ENCODE data around the gene GPR18.

Gene GPR18, protein sequence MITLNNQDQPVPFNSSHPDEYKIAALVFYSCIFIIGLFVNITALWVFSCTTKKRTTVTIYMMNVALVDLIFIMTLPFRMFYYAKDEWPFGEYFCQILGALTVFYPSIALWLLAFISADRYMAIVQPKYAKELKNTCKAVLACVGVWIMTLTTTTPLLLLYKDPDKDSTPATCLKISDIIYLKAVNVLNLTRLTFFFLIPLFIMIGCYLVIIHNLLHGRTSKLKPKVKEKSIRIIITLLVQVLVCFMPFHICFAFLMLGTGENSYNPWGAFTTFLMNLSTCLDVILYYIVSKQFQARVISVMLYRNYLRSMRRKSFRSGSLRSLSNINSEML

DNA sequence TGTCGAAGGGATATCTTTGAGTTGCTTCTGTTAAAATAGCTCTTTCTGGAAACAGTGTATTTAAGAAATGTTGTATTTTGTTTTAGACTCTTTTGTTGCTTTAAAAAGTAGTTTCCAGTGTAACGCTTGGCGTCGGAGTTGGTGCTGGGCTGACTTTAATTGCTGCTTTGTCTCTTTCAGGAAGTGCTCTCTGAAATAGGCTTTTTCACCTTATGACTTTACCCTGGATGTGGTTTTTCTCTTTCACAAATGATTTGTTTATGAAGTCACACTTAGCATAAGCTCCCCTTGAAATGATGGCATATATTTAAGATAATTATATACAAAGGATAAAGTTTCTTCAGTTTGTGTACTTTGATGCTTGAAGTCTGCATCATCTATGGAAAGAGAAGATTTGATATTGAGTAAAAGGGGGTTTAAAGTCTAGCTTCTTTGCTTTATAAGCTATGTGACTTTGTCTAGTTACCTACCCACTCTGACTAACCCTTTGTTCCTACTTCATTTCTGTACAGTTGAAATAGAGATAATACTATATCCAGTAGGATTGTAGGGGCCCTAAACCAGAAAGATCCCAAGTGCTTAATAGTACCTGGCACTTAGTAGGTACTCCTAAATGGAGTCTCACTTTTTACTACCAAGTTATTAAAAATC lies at the start of gene GPR18:
GPR18 (minus strand) TSS at position 170 of the 651 bp plus-strand sequence. CDS start 2,507 bp downstream, outside the sequence.
- peak; percentile 29 for DNase-seq

DNA sequence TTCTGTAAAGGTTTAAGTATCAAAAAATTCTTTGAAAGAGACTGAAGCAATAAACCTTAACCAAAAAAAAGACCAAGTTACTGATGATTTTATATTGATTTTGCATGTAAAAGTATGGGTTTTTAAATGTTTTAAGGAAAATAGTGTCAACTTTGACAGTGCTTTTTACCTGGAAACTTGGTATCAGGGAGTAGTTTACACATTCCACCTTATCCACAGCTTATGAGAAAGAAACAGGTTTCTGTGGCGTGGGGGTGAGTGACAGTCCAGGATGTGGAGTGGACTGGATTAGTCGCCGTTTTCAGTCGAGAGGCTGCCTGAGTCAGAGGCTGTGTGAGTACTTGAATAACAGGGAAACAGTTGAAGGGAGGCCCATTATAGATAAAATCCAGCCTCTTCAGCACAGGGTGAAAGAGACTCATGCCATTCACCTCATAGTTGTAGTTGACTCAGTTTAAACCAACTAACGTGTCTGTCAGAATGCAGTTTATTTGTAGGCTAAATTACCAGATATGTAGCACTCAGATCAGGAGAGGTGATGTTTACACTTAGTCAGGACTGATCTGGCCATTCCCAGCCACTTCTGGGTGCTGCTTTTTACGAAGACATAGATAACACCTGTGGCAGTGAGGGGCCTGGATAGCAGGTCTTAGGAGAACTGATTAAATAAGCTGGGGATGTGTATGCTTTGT lies 49.6 kb upstream of the GPR18 start:
- DNase-seq, result peak; percentile 39

DNA sequence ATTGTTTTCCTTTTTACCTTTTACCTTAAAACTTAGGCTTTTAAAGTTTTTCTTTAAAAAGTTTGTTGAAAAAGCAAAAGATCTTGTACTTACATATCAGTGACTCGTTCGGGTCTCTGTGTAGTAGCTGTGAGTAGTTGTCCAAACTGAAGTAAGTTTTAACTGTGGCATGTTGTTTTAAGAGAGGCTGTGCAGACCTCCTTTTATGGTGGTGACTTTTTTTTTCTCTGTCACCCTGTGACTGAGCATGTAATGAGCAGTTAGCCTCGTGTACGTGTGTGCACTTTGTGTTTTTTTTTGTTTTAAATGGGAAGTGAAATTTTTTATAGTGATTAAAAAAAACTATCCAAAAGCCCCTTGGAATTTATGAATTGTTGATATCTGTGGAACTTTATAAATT lies 49.1 kb upstream of the GPR18 start, which contains the start of gene GPR183:
GPR183 (minus strand) TSS at position 153 of the 400 bp plus-strand sequence. CDS start 11,254 bp downstream, outside the sequence.
- no peak for DNase-seq

DNA sequence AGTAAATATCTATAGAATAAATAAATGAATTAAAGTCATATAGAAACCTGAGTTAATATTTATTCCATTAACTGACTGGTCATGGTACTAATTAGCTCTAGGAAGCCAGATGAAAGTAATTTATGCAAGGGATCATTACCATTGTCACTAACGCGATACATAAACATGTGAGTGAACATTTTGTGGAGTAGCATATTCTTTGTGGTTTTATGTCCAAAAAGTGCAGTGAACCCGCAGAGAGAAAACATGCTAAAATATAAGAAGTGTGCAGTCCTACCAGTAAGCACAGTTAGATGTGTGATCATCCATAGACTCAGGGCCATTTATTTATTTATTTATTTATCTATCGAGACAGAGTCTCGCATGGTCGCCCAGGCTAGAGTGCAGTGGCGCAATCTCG lies 47.4 kb upstream of the GPR18 start:
- DNase-seq, result no peak

DNA sequence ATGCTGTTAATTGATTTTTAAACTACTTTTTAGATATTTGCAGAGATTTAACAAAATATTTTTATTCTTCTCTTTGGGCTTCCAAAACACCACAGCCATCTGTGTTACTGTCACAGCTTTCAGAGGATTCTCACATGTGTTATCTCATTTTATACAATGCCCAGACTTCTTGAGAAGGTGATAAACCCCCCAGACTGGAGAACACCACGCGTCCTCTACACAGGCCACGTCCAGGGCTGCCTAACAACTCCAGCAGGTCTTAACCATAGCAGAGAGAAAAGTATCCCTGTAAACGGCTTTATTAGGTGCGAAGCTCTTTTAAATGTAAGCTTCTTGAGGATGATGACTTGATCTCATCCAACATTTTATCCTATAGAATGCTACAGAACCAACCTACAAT lies 47.0 kb upstream of the GPR18 start:
- no peak for DNase-seq

DNA sequence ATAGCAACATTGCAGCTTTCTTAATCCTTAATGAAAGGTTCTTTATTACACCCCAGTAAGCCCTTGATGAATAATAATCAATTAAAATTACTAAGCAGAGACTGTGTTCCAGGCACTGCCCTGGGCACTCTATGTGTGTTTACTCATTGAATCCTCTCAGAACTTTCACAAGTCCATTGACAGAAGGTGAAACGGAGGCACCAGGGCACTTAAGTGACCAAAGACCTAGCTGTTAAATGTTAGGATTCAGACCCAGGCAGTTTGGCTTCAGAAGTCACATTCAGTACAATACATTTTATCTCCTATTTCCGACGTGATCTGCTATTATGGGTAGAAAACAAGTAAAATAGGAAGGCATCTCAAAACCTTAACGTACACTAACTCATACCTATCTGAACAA lies 46.4 kb upstream of the GPR18 start:
- no peak for DNase-seq

DNA sequence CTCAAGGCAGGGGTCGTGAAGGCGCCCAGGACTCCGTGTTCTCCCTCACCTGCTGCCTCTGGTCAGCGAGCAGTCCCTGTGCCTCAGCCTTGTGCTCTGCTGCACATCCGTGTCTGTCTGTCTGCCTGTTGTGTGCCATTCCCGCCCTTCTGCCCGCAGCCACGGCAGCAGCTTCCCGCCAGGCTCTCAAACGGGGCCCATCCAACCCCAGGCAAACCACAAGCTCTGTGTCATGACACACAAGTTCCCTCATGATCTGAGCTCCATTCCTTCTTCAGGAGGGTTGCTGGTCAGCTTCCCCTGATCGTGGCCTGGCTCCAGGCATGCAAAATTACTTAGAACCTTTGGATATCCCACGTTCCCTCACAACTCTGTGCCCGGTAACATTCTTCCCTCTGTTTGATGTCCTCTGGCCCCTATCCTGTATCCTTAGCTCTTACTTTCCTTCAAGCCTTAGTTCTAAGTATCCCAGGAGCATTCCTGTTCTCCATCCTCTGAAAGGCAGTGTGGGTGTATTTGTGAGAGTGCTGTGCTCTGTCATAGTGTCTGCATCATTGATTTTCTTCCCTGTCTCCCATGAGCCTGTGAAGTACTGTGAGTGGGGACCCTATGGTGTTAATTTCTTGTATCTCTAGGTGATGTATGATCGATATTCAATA lies 45.8 kb upstream of the GPR18 start:
- no peak for DNase-seq

DNA sequence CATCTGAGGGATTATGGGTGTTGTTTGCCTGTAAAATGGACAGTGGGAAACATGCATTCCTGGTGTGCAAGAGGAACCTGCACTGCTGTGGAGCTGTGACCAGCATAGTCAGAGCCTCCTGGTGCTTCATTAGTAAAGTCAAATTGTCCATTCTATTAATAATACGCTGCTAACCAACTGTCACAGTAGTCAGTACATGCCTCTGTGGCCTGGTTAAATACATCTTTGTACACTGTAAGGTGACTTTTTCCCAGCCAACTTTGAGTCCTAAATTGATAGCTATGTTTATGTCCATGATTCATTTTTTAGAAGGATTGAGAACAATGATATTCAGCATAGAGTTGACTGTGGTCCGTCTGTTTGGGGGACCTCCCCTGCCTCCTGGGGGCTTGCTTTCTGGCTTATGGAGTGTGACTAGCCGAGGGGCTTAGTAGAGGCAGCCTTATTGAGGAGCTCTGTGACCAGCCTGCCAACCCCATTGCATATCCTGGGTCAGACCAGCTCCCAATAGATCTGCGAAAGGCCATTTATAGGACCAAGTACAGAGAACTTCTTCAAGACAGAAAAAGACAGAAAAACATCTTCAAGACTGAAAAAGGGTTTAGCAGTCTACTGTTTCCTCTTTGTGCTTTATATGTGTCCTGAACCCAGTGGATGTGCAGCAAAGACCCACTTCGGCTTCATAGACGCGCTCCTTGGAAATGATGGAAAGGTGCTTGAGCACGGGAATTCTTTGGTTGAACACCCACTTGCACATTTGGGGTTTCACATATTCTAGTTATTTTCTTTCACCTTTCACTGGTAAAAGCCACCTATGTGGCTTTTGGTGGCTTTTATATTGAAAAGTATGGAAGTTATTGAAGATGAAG lies 44.7 kb upstream of the GPR18 start:
- DNase-seq, result no peak

DNA sequence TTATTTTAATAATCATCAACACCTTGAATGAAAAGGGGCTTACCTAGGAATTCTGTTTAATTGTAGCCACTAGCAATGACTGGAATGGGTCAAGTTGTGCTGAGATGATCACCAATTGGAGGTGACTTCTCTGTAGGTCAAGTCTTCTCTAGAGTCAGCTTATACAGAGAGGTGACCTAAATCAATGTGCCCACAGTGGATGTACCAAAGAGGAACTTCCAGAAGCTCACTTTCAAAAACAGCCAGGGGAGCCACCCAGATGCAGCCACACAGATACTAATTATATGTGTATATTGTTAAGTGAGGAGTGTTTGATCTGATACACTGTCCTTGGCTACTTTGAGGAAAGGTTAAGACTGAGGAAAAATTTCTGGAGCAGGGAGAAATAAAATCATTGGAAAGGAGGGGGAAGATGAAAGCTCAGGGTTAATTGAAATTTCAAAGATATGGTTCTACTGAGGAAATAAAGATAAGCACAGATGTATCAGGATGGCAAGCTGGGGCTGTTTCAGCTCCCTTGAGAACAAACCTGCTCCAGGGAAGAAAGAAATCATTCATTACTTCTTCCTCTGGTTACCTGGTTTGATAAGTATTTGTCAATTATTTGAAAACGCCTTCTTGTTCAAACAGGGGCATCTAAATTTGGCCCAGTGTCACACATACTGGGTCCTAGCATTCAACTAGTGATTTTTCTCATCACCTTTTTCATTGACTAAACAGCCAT lies 43.9 kb upstream of the GPR18 start:
- no peak for DNase-seq

DNA sequence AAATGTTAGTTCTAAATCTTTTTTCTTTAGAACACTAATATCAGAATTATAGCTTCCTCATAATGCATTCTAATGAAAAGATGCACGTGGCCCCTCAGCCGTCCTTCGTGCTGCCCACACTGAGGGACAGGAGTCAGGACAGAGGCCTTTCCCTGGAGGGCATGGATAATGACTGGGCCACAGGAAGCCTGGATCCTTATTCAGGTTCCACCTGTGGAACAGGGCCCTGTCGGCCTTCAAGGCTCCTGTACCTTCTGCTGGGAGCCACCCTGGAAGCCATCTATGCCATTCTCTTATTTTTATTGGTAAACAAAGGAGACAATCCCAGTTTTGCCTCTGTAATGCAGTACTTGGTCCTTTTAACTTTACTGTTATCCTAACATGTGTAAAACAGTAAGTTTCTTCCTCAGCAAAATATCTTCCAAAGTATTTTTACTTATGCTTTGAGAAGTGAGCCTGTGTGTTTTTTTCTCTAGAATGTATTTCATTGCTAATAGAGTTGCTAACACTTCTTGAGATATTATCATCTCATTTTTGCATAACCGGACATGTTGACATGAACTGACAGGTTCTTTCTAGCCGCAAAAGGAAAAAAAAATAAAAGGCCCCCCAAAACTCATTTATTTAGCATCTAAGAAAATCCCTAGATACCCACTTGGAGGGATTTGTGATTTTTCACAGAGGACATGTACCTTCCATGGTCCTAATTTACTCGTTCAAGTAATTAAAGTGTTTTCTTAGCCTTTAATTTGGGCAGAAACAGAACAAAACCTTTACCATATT lies 43.1 kb upstream of the GPR18 start:
- no peak for DNase-seq

DNA sequence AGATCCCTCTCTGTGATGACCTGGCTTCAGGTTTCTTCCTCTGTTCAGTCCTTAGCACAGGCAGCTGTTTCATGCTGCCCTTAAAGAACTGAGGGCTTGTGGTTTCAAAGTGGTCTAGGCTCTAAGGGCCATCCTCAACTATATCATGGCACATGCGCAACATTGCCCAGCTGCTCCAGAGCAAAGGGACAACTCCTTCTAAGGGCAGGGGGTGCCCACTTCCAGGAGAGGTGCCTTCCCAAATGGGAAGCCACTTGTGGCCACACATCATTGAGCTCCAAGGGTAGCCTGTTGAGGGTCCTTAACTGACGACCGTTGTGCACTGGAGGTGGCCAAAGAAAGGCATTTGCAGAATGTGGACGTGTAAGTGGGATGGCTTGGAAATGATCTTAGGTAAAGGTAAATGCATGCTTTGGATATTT lies 41.8 kb upstream of the GPR18 start:
- no peak for DNase-seq

DNA sequence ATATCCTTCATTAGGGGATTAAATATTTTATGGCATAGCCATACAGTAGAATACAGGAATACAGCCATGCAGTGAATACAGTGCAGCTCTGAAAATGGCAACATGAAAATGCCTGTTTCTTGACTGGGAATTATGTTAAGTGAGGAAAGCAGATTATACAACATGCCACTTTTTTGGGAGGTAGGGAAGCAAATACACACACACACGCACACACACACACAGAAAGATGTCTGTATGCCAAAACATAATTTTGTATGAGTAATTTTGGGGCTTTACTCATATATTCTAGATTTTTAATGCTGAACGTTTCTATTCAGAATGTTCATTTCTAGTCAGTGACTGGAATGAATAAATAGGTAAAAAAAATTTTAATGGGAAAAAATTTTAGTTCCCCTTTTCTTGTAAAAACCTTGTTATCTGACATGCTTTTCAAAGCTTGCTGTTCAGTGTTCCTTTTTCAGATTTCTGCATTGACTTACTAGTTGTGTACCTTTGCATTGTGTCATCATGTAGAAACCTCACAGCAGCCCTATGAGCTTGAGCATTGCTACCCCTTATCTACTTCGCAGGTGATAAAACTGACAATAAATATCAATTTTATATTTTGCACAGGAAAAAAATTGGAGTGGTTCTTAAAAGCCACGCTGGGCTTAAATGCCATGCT lies 41.2 kb upstream of the GPR18 start:
- no peak for DNase-seq

DNA sequence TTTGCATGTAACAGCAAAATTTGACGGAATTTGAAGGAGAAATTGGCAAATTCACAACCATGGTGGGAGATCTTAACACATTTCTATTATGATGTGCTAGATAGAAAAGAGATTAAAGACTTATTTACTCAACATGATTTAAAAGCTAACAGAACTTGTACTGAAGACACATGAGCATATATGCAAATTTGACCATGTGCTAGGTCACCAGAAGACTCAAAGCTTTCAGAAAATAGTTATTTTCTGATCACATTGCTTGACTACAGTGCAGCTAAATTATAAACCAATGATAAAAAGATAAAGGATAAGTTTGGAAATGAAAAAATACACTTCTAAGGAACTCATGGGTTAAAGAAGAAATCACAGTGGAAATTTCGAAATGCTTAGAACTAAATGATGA lies 39.9 kb upstream of the GPR18 start:
- no peak for DNase-seq

DNA sequence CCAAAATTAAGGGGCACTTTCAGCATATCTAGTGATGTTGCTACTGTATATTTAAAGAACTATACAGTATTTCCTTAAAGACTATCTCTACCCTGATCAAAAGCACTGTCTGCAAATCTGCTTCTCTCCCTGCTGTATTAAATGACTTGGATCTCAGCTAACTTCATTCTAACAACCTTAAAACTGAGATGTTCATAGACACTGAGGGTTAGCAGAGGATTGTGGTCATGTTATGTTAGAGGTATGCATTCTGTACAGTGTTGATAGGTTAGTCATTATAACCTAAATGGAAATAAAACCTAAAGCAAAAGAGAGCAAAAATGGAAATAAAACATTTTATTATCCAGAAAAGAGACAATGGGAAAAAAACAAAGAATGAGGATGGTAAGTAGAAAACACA lies 39.2 kb upstream of the GPR18 start:
- DNase-seq, result no peak

DNA sequence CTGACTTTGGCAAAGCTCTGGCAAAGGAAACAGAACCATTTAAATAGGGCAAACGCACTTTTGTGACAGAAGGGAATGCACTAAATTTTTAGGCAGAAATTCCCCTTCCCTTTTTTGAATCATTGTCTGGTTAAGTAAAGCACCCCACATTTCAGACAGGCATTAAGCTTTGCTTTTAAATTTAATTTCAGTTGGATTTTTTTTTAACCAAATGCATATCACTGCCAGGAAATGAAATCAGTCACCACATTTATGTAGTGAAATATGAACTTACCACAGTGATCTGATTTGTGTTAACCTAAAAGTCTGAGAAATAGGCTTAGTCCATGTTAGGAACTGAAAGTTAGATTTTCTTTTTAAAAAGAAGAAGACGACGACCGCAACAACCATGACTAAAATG lies 38.2 kb upstream of the GPR18 start:
- DNase-seq, result no peak

DNA sequence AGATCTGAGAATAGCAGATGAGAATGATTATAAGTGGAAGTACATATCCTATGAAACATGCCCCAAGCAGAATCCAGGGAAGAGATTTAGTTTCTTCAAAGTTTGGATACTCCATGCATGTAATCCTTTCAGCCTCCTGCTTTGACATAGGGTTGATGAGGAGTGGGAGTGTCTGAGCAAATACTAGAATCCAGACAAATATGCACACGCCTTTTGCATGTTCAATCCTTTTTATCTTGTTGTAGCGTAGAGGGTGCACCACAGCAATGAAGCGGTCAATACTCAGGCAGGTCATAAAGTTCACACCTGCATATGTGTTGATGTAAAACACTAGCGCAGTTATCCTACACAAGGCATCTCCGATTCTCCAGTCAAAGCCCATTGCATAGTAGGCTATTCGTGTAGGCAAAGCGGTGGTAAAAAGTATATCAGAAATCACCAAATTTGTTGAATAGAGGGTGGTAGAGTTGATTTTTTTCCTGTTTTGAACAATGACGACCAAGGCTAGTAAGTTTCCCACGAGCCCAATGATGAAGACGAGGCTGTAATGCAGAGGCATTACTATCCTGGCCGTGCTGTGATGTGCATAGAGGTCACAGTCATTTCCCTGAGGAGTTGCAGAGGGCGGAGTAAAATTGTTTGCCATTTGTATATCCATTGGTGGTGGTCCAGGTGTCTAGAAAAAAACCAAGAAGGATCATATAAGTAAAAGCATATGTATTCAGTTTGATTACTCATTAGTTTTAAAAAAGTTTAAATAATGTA lies 37.5 kb upstream of the GPR18 start:
- DNase-seq, result no peak

DNA sequence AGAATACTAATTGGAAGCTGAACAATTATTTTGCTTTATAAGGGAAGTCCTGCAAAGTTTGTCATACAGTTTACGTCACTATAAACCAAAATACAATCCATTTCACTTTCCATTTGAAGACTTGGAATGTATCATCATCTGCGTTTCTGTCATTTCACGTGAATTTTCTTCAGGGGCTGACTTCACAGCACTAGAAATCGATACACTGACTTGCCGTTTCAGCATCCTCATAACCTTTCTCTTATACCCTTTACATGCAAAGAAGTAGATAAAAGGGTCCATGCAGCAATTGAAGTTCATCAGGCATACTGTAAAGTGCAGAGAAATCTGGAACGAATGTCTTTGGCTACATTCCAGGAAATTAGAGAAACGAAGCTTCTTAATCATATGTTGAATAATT lies 36.8 kb upstream of the GPR18 start:
- DNase-seq, result no peak

DNA sequence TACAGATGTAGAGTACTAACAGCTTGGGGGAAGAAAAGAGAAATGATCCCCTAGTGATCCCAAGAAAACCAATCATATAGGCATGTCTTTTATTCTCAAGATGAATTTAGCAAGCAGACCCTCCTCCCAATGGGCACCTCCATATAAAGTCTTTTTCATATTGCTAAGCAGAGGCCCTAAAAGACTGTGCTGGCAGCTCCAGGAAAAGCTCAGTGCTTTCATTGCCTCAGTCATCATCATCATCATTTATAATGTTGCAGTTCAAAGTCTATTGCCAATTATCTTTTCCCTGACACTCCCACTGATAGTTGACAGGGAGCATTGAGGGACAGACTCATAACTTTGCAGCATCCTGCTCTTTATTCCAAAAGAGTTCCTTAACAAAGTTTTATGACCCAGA lies 36.0 kb upstream of the GPR18 start:
- no peak for DNase-seq

DNA sequence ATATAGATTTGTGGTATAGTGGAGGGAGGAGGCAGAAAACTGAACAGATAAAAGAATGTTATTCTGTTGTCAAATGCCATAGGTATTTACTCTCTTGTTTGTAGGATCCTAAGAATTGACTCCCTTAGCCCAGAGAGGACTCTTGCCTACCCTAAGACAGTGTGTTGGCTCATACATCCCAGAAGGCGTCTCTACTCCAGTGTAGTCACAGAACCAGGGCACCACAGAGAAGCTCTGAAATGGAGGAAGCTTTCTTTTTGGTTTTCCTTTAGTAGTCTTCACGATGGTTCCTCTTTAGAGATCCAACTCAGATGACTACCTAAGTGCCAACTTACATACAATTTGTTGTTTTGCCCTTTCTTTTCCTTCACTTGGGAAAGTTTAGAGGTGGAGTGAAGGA lies 35.0 kb upstream of the GPR18 start:
- DNase-seq, result no peak

DNA sequence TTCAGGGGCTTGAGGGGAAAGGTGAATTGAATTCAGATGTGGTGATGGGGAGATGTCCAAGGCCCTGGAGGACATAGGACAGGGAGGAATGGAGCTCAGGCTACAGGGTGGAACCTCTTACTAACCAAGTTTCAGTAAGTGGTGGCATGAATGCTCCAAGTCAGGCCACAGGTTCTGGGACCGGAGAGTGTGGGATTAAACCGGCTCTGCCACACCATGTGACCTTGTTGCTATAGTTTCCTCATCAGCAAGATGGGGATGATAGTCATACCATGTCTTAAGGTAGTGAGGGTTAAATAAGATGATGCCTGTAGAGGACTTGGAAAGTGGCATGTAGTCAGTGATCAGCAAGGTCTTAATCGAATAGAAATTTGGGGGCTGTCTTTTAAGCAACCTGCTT lies 32.7 kb upstream of the GPR18 start:
- no peak for DNase-seq

Data from activated gamma-delta T cell treated with Interleukin-2 at 50 U/mL for 16 hours (primary cell).